Caco-2 (cell line): ENCODE measurements around the gene MBTPS1. TPM values are rescaled to one million over a fixed set of nuclear protein-coding genes. Genes with fewer than 3 reads are reported as not detected.
A peak's percentile ranks its signal among the peaks of the same experiment; 100 is the strongest.

Source experiments
- BruUV-seq: library from RNA; stranded (reverse); fragments of 400-500 nt; replicated peaks from 2 replicates; lab custom pipeline; 2021; lab: Mats Ljungman, UMichigan
- CTCF ChIA-PET: fragments of 300-600 bp; sonication (Branson Sonifier 250); formaldehyde crosslinking; loops from one replicate; lab custom pipeline; 2022; ENCODE audit warnings: antibody characterized with exemption; lab: Charles Lee
- POLR2A ChIA-PET: fragments of 300-600 bp; sonication (Branson Sonifier 250); formaldehyde crosslinking; loops from one replicate; lab custom pipeline; 2022; ENCODE audit warnings: antibody characterized with exemption; lab: Charles Lee
- DNase-seq, 2 experiments: peaks; one replicate each; pipeline versions ENCODE4 v3.0.0 to v3.0.0-alpha.2; 2020 to 2022
- H3K27me3 ChIP-seq: replicated peaks from 2 replicates; pipeline ENCODE4 v1.6.0; 2011; ENCODE audit warnings: low read length; ENCODE audit not compliant: control insufficient read depth, insufficient read depth
- H3K36me3 ChIP-seq: 2 replicates; pipeline ENCODE4 v1.5.1; 2011; ENCODE audit warnings: low read length; ENCODE audit not compliant: control insufficient read depth, insufficient read depth
- H3K4me1 ChIP-seq: fragments of 250-450 bp; sonication (Bioruptor Pico); 2 replicates; pipeline ENCODE4 v1.5.1; 2020; ENCODE audit warnings: mild to moderate bottlenecking
- H3K4me3 ChIP-seq: 2 replicates; pipeline ENCODE4 v1.5.1; 2011; ENCODE audit warnings: low read depth, mild to moderate bottlenecking, control low read depth, low read length
- H3K9me3 ChIP-seq: fragments of 250-450 bp; sonication (Bioruptor Pico); 2 replicates; pipeline ENCODE4 v1.5.1; 2020; ENCODE audit warnings: mild to moderate bottlenecking, moderate library complexity
- H3K27ac Mint-ChIP-seq: one replicate; pipeline ENCODE4 v1.8.0; 2022; ENCODE audit warnings: mixed read lengths; ENCODE audit not compliant: unreplicated experiment
- H3K27me3 Mint-ChIP-seq: one replicate; pipeline ENCODE4 v1.8.0; 2022; ENCODE audit warnings: mixed read lengths; ENCODE audit not compliant: insufficient read depth, unreplicated experiment
- H3K36me3 Mint-ChIP-seq: one replicate; pipeline ENCODE4 v1.8.0; 2022; ENCODE audit warnings: mild to moderate bottlenecking, mixed read lengths; ENCODE audit not compliant: insufficient read depth, unreplicated experiment
- H3K4me1 Mint-ChIP-seq: one replicate; pipeline ENCODE4 v1.8.0; 2022; ENCODE audit warnings: low read depth, mixed read lengths; ENCODE audit not compliant: unreplicated experiment
- H3K4me3 Mint-ChIP-seq: one replicate; pipeline ENCODE4 v1.8.0; 2022; ENCODE audit warnings: mild to moderate bottlenecking, moderate library complexity, mixed read lengths; ENCODE audit not compliant: unreplicated experiment
- H3K9me3 Mint-ChIP-seq: one replicate; pipeline ENCODE4 v1.8.0; 2022; ENCODE audit warnings: mixed read lengths; ENCODE audit not compliant: unreplicated experiment
- intact Hi-C: fragments of 100-400 bp; cut with micrococcal nuclease; formaldehyde crosslinking; loops from one replicate; pipeline ENCODE4 v1.10.0; 2022; ENCODE audit not compliant: unreplicated experiment
- total RNA-seq: library from RNA; stranded (reverse); gene quantifications from 2 replicates; pipeline ENCODE4 v1.2.3, GENCODE V29; 2022
- TF ChIP-seq, protein P1 (sequence below), 2 experiments: fragments of 200-600 bp in 1 of 2; IDR thresholded peaks; 1 replicate in 1 of 2; 2 replicates in 1 of 2; pipeline versions ENCODE4 v1.5.1 to v1.8.0; 2011 to 2022; ENCODE audit warnings: antibody characterized with exemption in 1 of 2, control low read depth in 1 of 2, inconsistent platforms in 1 of 2, low read depth in 1 of 2, low read length in 1 of 2, mild to moderate bottlenecking in 1 of 2, moderate library complexity in 1 of 2; ENCODE audit not compliant: insufficient read depth in 1 of 2, severe bottlenecking in 1 of 2, unreplicated experiment in 1 of 2

MBTPS1 gene
- total RNA-seq, 1 experiment from 2014 or later, result 96.4 TPM

DNA sequence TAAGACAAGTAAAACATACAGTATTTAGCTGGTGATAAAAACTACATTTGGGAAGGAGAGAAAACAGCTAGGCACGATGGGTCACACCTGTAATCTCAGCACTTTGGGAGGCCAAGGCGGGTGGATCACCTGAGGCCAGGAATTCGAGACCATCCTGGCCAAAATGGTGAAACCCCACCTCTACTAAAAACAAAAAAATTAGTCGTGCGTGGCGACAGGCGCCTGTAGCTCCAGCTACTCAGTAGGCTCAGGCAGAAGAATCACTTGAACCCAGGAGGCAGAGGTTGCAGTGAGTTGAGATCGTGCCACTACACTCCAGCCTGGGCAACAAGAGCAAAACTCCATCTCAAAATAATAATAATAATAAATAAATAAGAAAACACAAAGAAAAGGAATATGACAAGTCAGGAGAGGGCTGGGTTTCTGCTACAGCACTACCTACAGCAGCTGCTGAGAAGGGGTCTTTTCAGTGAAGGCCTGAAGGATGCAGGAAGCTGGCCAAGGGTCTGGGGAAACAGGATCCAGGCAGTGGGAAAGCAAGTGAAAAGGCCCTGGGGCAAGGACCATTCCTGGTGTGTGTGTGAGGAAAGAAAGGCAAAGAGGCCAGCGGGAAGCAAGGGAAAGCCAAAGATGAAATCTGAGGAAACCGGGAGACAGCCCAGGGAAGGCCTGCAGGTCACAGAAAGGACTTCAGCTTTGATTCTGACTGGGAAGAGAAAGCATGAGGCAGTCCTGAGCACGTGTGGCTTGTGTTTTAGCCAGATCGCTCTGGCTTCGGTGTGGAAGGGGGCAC, 10.6 kb downstream of the MBTPS1 start:
- Mint-ChIP-seq H3K27me3 (no peaks in the 10 kb centered on the region), H3K4me3 (no peak overlapping the region), H3K4me1 (no peaks in the 10 kb centered on the region), H3K9me3 (no peaks in the 10 kb centered on the region), H3K27ac (no peak overlapping the region), H3K36me3 (peaks cover 24% of the 10 kb centered on the region)
- H3K4me3 ChIP-seq, result no peak overlapping the region
- BruUV-seq, result no TSS peak
- H3K9me3 ChIP-seq, result no peaks in the 10 kb centered on the region
- peaks cover 4% of the 10 kb centered on the region; the same call in 1 of the 2 replicates for H3K36me3 ChIP-seq
- H3K27me3 ChIP-seq, result no peaks in the 10 kb centered on the region
- intact Hi-C loops, result no loop called here
- no peak for DNase-seq
- no peaks in the 10 kb centered on the region for H3K4me1 ChIP-seq
- TF ChIP-seq, protein P1, sequence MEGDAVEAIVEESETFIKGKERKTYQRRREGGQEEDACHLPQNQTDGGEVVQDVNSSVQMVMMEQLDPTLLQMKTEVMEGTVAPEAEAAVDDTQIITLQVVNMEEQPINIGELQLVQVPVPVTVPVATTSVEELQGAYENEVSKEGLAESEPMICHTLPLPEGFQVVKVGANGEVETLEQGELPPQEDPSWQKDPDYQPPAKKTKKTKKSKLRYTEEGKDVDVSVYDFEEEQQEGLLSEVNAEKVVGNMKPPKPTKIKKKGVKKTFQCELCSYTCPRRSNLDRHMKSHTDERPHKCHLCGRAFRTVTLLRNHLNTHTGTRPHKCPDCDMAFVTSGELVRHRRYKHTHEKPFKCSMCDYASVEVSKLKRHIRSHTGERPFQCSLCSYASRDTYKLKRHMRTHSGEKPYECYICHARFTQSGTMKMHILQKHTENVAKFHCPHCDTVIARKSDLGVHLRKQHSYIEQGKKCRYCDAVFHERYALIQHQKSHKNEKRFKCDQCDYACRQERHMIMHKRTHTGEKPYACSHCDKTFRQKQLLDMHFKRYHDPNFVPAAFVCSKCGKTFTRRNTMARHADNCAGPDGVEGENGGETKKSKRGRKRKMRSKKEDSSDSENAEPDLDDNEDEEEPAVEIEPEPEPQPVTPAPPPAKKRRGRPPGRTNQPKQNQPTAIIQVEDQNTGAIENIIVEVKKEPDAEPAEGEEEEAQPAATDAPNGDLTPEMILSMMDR (IDR thresholded peaks at IDR 0.05; ENCODE audit: insufficient read depth in 1 of 2, low read depth in 1 of 2, low read length in 1 of 2, severe bottlenecking in 1 of 2, unreplicated experiment in 1 of 2), result no peak
- POLR2A ChIA-PET, result no interaction called here
- CTCF ChIA-PET, result interaction anchor here (1.8 kb wide), 1 partner anchor 10 kb away, joined by 6 read pairs; the partner anchor contains the start of gene MBTPS1

DNA sequence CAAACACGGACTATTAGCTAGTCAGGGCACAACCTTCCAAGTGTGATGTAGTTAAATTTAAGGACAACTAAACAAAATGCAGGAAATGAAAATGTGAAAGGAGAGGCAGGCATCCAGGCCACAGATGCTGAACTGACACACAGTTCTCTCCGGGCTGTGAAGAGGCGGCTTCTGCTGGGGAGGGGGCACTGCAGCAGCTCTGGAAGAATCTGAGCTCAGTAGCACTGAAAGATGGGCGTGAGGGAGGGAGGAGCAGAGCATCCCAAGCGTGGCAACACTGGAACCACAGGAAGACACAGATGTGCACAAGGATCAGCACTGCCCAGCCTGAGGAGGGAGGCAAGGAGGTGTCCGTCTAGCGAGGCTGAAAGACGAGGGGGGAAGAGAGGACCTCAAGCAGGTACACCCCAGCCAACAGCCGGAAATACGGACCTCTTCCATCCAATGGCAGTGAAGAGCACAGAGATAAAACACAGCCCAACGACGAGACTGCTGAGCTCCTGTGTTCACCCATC, 11.4 kb downstream of the MBTPS1 start:
- H3K36me3 Mint-ChIP-seq, result peaks cover 27% of the 10 kb centered on the region
- H3K27me3 Mint-ChIP-seq, result no peaks in the 10 kb centered on the region
- intact Hi-C loops, result no loop called here

DNA sequence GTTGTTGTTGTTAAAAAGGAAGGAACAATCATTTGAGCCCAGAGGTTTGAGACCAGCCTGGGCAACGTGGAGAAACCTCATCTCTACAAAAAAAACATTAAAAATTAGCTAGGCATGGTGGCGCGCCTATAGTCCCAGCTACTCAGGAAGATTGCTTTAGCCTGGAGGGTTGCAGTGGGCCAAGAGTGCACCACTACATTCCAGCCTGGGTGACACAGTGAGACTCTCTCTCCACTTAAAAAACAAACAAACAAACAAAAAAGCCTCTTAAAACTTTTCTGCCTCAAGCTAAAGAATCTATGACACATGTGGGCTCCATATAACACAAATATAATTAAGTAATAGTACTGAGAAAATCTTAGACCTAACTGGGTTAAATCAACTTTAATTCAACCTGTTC, 12.5 kb downstream of the MBTPS1 start:
- intact Hi-C loops, result no loop called here
- TF ChIP-seq, protein P1 (IDR thresholded peaks at IDR 0.05; ENCODE audit: insufficient read depth in 1 of 2, low read depth in 1 of 2, low read length in 1 of 2, severe bottlenecking in 1 of 2, unreplicated experiment in 1 of 2), result no peak
- Histone ChIP-seq H3K9me3 (no peaks in the 10 kb centered on the region), H3K4me3 (no peak overlapping the region), H3K4me1 (no peaks in the 10 kb centered on the region), H3K27me3 (no peaks in the 10 kb centered on the region), H3K36me3 (peaks cover 3% of the 10 kb centered on the region; the same call in 1 of the 2 replicates)
- Mint-ChIP-seq H3K4me3 (no peak overlapping the region), H3K4me1 (no peaks in the 10 kb centered on the region), H3K9me3 (no peaks in the 10 kb centered on the region), H3K36me3 (peaks cover 38% of the 10 kb centered on the region), H3K27me3 (no peaks in the 10 kb centered on the region), H3K27ac (no peak overlapping the region)
- no peak for DNase-seq
- ChIA-PET POLR2A (no interaction called here), CTCF (no interaction called here)
- BruUV-seq, result no TSS peak

More for the DNA sequence above, 11.4 kb downstream of the MBTPS1 start:
- no peak for DNase-seq
- Histone ChIP-seq H3K27me3 (no peaks in the 10 kb centered on the region), H3K36me3 (peaks cover 3% of the 10 kb centered on the region; the same call in 1 of the 2 replicates), H3K9me3 (no peaks in the 10 kb centered on the region), H3K4me1 (no peaks in the 10 kb centered on the region), H3K4me3 (no peak overlapping the region)
- no peak overlapping the region for H3K4me3 Mint-ChIP-seq
- TF ChIP-seq, protein P1 (IDR thresholded peaks at IDR 0.05; ENCODE audit: insufficient read depth in 1 of 2, low read depth in 1 of 2, low read length in 1 of 2, severe bottlenecking in 1 of 2, unreplicated experiment in 1 of 2), result no peak
- no peaks in the 10 kb centered on the region for H3K9me3 Mint-ChIP-seq
- CTCF ChIA-PET, result interaction anchor here (0.7 kb wide), 1 partner anchor 21 kb away, joined by 3 read pairs; no protein-coding TSS in a partner anchor
- no TSS peak for BruUV-seq
- H3K4me1 Mint-ChIP-seq, result no peaks in the 10 kb centered on the region
- H3K27ac Mint-ChIP-seq, result peak overlapping the region; percentile 39
- POLR2A ChIA-PET, result no interaction called here
